GM19372 (cell line): ENCODE results near the gene ARHGAP26.
A peak's percentile ranks its signal among the peaks of the same experiment; 100 is the strongest.

ENCODE experiments used
- ATAC-seq: cut with Tn5 transposase; IDR thresholded peaks from one replicate; pipeline ENCODE4 v1.9.1; 2021; ENCODE audit warnings: mild to moderate bottlenecking, low read depth, moderate library complexity; ENCODE audit not compliant: unreplicated experiment

Gene ARHGAP26

DNA sequence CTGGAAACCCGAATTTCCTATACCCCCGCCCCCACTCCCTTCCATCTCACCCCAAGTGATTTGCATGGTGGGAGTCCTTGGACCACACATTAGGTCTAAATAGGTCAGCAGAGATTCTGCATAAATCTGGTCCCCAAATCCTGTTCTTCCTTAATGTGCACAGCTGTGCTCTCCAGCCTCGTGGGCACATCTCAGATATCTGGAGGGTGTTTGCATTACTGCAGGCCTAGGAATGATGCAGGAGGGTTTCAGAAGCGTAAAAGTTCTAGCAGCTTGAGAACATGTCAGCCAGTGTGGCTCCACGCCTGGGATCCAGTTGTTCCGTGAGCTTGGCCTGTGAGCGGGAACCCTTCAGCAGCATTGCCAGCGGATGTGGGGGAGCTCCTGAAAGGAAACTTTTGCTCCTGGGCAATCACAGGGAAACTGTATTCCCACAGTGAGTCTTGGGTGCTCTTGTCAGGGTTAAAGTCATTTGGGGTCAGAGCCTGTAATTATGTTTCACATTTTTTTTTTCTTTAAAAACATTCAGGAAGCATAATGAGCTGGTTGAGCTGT, 12.9 kb downstream of the ARHGAP26 start:
- ATAC-seq: no peak

GRCh38 chr5:142783601-142784341, 13.6 kb downstream of the ARHGAP26 start:
- no peak for ATAC-seq

DNA sequence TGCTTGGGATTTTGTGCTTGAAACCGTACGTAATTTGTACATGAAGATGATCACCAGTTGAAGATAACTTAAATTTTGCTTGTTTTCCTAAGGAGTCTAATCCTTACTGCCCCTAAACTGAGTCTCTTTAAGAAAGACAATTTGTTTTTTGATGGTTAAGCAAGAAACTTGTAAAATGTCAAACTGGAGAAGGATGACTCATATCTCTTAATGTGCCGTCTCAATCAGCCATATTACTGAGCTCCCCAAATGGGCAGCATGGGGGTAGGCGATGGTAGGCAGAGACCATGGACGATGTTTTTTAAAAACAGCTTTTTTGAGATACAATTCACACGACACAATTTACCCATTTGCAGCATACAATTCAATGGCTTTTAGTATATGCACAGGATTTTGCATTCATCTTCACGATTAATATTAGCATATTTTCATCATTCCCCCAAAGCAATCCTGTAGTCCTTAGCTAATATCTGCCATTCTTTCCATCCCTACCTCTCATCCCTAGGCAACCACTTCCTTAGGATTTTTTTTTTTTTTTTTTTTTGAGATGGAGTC, 14.3 kb downstream of the ARHGAP26 start:
- no peak for ATAC-seq

GRCh38 chr5:142785206-142785605, 15.0 kb downstream of the ARHGAP26 start:
- ATAC-seq: no peak

DNA sequence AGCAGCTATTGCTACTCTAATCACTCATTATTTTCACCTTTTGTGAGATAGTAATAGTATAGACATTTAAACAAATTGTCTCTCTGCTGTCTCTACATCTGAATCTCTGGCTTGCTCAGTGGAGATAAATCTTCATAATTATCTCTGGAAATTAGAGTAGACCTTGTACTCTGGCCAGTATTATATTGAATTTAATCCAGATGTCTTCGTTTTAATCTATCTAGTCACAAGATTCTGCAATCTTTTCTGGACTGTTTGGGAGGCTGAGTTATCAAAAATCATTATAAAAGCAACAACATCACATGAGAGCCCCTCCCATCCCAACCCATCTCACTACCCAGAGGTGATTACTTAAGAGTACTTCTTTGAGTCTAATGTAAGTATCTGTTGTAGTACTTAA, 19.0 kb downstream of the ARHGAP26 start:
- ATAC-seq: no peak

DNA sequence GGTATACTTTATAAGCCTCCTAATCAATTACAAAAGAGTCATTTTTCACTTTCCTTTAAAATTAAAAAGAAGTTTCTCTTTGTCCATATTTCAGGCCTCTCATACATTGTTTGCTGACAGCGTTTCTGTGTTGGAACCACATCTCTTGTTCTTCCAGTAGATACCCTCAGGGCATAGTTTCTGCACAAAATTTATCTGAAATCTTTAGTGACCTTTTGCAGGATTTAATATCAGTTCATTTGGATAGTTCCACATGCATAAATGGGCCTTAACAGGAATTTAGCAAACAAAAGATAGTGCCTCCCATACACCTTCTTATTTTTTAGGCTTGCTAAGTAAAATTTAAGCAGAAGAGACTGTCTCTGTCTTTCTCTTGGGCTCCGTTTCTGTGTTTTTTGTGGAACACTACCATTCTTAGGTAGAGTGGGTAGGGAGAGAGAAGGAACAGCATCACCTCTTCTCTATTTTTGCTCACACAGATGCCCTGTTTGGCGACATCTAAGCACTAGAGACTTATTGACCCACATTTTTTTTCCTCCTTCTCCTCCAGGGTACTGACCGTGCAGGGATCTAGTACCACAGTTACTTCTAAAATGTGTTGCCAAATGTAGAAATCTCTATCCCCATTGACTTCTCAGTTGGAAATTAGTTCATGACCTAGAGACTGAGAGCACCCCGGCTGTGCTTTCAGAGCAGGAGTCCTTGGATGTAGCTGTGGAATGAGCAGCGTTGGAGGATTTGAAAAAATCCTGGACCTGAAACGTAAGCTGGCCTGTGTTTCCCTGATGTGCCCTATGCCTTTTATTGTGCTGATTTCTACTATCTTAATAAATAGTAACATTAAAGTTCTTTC, 22.1 kb downstream of the ARHGAP26 start:
- ATAC-seq: no peak

- no peak for ATAC-seq
These were observed 22.7 kb downstream of the ARHGAP26 start for GRCh38 chr5:142792865-142793232.

DNA sequence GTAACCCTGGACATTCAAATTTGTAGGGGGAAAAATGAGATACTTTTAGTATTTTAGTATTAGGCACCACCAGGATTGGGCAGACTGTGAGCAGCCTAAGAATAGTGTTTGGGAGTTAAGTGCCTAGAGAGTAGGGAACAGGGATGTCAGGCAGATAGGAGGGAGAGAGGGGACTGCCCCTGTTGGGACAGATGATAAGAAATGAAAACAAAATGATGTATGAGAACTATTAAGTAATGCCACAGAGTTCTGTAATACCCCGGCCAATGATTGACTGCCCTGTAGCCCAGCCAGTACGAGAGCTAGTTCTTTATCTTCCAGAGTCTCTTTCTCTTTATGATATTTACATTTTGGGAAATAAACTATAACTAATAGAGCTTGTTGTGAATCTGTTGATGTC, 24.4 kb downstream of the ARHGAP26 start:
- ATAC-seq: no peak

DNA sequence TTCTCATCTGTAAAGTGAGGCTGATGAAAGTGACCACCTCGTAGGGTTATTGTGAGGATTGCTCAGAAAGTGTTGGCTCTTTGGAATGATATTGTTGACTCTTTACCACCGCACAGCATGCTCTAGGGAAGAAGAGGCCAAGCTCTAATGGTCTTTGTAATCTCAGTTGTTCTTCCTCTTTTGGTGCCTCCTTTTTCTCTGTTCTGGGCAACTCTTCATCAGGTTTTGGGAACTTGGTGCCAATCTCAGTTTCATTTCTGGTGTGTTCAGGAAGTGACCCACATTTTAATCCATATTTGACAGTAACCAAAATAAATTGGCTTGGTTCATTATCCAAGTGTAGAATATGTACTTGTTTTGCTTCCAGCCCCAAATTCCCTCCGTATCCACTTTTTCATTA, 25.1 kb downstream of the ARHGAP26 start:
- no peak for ATAC-seq

- ATAC-seq: no peak
These were observed 26.4 kb downstream of the ARHGAP26 start for GRCh38 chr5:142796492-142797109.

- ATAC-seq: no peak
These were observed 27.2 kb downstream of the ARHGAP26 start for GRCh38 chr5:142797420-142797819.

DNA sequence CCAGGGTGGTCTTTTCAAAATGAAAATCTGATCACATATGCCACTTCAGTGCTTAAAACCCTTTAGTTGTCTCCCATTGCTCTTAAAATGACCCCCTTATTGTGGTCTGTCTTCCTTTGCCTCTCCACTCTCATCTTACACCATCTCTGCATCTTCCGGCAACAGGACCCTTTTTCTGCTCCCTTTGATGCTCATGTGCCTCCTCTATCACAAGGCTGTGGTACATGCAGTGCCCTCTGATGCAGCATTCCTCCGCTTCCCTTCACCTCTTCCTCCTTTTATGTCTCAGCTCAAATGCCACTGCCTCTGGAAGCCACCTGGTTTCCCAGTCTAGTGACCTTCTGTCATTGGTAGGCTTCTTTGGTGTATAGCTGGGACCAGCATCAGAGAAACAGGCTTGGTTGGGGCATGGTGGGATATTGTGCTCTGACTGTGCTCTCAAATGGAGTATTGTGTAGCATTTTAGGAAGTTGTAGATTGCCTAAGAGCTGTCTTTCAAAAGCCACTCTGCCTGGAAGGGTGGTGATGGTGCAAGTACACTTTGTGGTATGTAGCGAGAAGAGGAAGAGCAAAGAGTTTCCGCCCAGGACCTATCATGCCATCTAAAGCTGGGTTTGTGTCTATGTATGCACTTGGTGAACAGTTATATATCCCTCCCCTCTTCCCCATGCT, 28.1 kb downstream of the ARHGAP26 start:
- no peak for ATAC-seq

DNA sequence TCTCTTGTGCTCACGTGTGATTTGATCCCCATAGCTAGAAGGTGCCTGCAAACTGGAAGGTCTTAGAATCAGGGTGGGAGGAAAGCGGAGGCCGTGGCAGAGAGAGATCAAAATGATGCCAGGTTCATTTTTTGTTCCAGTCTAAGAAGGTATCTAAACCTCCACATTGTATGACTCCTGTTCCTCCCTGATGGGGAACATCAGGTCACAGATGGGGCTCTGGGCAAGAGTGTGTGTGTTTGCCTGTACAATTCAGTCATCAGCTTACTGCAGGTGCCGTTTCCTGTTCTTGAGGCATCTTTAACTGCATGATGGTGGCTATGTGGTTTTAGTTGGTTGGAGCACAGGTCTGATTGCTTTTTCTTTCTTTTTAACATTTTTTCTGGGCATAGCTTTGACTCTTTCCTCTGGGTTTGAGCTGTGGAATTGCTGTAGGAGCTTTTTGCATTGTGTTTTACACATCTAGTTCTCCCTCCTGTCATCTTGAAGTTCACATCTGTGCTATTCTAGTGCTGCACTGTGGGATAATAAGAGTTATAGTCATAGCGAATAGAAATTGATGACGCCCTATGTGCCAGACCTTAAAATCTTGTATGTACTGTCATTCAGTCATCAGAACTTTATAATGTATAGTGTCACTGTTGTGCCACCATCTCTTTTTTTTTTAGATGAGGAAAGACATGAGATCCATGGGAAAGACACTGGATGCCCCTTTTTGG, 30.8 kb downstream of the ARHGAP26 start:
- peak; percentile 83 for ATAC-seq

- ATAC-seq: no peak
These were observed 31.3 kb downstream of the ARHGAP26 start for GRCh38 chr5:142801495-142801871.

- no peak for ATAC-seq
These were observed 33.4 kb downstream of the ARHGAP26 start for GRCh38 chr5:142803428-142804125.

DNA sequence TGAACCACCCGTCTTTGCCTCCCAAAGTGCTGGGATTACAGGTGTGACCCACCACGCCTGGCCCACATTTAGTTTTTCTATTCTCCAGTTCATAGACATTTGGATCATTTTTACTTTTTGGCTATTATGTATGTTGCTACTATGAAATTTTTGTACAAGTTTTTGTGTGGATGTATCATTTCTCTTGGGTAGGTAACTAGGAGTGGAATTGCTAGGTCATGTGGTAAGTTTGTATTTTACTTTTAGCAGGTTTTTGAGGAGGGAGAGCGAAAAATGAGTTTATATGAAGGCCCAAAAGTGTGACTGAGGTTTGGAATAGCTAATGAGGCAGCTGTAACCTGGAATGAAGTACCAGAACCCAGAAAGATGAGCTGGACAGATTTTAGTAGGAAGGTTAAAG, 35.2 kb downstream of the ARHGAP26 start:
- no peak for ATAC-seq

DNA sequence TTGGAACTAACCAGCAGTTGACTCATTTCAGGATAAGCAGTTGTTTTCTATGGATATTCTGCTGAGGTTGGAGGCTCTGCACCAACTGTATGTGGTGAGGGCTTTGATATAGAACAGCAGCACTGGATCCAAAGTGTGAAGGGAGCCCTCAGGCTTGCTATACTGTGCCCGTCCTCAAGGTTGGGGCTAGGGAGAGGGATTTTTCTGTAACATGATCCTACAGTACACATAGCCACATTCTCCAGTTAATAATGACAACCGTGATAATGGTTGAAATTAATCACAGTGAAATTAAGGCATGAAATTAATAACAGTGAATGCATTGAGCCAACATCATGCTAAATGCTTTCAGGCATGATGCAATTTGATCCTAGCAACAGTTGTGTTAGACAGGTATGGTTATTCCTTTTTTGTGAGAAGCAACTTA, 36.7 kb downstream of the ARHGAP26 start:
- ATAC-seq: no peak

DNA sequence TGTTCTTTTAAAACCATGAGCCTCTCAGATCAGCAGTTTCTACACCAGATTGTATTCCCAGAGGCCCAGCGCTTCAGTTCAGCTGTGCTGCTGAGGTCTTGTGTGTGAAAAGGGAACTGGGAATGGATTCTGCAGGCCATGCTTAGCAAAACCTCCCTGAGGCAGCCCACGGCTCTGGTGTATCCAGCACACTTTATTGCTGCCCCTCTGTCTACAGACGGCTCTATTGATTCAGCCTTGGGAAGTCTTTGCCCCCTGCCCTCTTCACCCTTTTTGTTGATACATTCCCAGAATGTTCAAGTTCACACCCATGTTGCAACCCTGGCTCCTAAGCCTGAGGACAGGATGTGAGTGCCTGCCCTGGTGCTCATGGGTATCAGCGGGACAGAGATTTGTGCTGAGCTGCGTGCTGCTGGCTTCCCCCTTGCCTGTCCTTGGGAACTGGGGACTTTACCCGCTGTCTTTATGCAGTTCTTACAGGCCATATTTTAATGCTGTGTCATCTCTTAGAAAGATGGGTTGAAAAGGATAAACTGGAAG, 37.3 kb downstream of the ARHGAP26 start:
- ATAC-seq: no peak
